B cell (primary cell): ENCODE data around the gene KNG1. TPM values are rescaled to one million over a fixed set of nuclear protein-coding genes. Genes with fewer than 3 reads are reported as not detected.

ENCODE experiments used
- ATAC-seq: fragments of 200-7000 bp; cut with Tn5 transposase; one replicate; pipeline ENCODE4 v1.10.0; 2021; ENCODE audit warnings: low read depth, mild to moderate bottlenecking, moderate number of reproducible peaks, moderate library complexity
- CTCF ChIA-PET: fragments of 350-600 bp; sonication (Branson Sonifier 250); formaldehyde crosslinking; loops from one replicate; lab custom pipeline; 2021; ENCODE audit warnings: antibody characterized with exemption, inconsistent platforms; lab: Charles Lee
- POLR2A ChIA-PET: fragments of 350-600 bp; sonication (Branson Sonifier 250); formaldehyde crosslinking; loops from one replicate; lab custom pipeline; 2021; ENCODE audit warnings: antibody characterized with exemption; lab: Charles Lee
- DNase-seq: peaks from one replicate; pipeline ENCODE4 v3.0.0; 2013
- H2AFZ ChIP-seq: 2 replicates; pipeline ENCODE4 v1.6.1; 2012; ENCODE audit warnings: mild to moderate bottlenecking, low read depth, low read length; ENCODE audit not compliant: insufficient read depth, poor library complexity, severe bottlenecking
- H3K27ac ChIP-seq, 2 donors: 1 replicate in 1 of 2; 2 replicates in 1 of 2; pipeline ENCODE4 v1.5.1; 2012 to 2013; ENCODE audit warnings: low read length in 2 of 2, mild to moderate bottlenecking in 2 of 2, moderate library complexity in 1 of 2
- H3K27me3 ChIP-seq, 4 experiments: fragments of 200-600 bp in 1 of 4; sonication (generic) in 1 of 4; replicated peaks in 1 of 4; 1 replicate in 2 of 4; 2 replicates in 2 of 4; pipeline versions ENCODE4 v1.6.1 to v1.7.0; 2013 to 2016; ENCODE audit warnings: low read length in 3 of 4, mild to moderate bottlenecking in 2 of 4, mixed read lengths in 1 of 4, moderate library complexity in 1 of 4; ENCODE audit not compliant: insufficient read depth in 4 of 4, control insufficient read depth in 3 of 4; ENCODE audit errors: control extremely low read depth in 1 of 4
- H3K36me3 ChIP-seq, 2 experiments: replicated peaks in 1 of 2; 1 replicate in 1 of 2; 2 replicates in 1 of 2; pipeline versions ENCODE4 v1.6.1 to v1.7.1; 2013; ENCODE audit warnings: low read length in 1 of 2; ENCODE audit not compliant: insufficient read depth in 2 of 2, control insufficient read depth in 1 of 2; ENCODE audit errors: control extremely low read depth in 1 of 2, extremely low read depth in 1 of 2
- H3K4me1 ChIP-seq, 2 donors: fragments of 200-600 bp in 1 of 2; sonication (generic) in 1 of 2; 1 replicate in 1 of 2; 2 replicates in 1 of 2; pipeline versions ENCODE4 v1.5.1 to v1.6.1; 2013 to 2017; ENCODE audit warnings: low read length in 2 of 2; ENCODE audit not compliant: control insufficient read depth in 2 of 2, insufficient read depth in 2 of 2
- H3K4me2 ChIP-seq: replicated peaks from 2 replicates; pipeline ENCODE3; 2012; ENCODE audit warnings: mild to moderate bottlenecking, low read depth, low read length; ENCODE audit not compliant: poor library complexity, severe bottlenecking
- H3K4me3 ChIP-seq, 5 experiments: fragments of 200-600 bp in 1 of 5; sonication (generic) in 1 of 5; 1 replicate in 3 of 5; 2 replicates in 2 of 5; pipeline versions ENCODE4 v1.5.1 to v1.7.0; 2011 to 2016; ENCODE audit warnings: low read length in 4 of 5, mild to moderate bottlenecking in 4 of 5, low read depth in 2 of 5, control low read depth in 1 of 5, moderate library complexity in 1 of 5; ENCODE audit not compliant: insufficient read depth in 1 of 5; ENCODE audit errors: control extremely low read depth in 1 of 5, extremely low read depth in 1 of 5
- H3K79me2 ChIP-seq: fragments of 200-600 bp; sonication (generic); one replicate; pipeline ENCODE4 v1.6.0; 2016; ENCODE audit warnings: low read length; ENCODE audit not compliant: control insufficient read depth, insufficient read depth
- H3K9ac ChIP-seq: fragments of 200-600 bp; sonication (generic); 2 replicates; pipeline ENCODE4 v1.6.1; 2017; ENCODE audit warnings: mild to moderate bottlenecking, low read length, moderate library complexity
- H3K9me3 ChIP-seq, 3 donors: one replicate each; pipeline versions ENCODE4 v1.6.1 to v1.7.1; 2013; ENCODE audit warnings: low read length in 2 of 3; ENCODE audit not compliant: control insufficient read depth in 2 of 3, insufficient read depth in 1 of 3; ENCODE audit errors: control extremely low read depth in 1 of 3
- H4K20me1 ChIP-seq: 2 replicates; pipeline ENCODE4 v1.6.0; 2012; ENCODE audit warnings: mild to moderate bottlenecking, low read length; ENCODE audit not compliant: insufficient read depth, control insufficient read depth, poor library complexity, severe bottlenecking
- H3K27ac Mint-ChIP-seq: one replicate; pipeline ENCODE4 v1.8.0; 2021; ENCODE audit warnings: mixed read lengths
- H3K27me3 Mint-ChIP-seq: one replicate; pipeline ENCODE4 v1.8.0; 2021; ENCODE audit warnings: mixed read lengths
- H3K4me1 Mint-ChIP-seq: one replicate; pipeline ENCODE4 v1.8.0; 2021; ENCODE audit warnings: mixed read lengths
- H3K4me3 Mint-ChIP-seq: one replicate; pipeline ENCODE4 v1.8.0; 2021; ENCODE audit warnings: mixed read lengths
- H3K9me3 Mint-ChIP-seq: one replicate; pipeline ENCODE4 v1.8.0; 2022; ENCODE audit warnings: mixed read lengths; ENCODE audit not compliant: insufficient read depth
- EZH2 ChIP-seq: IDR thresholded peaks from 2 replicates; pipeline ENCODE4 v1.6.1; 2012; ENCODE audit warnings: borderline replicate concordance, low read depth, mild to moderate bottlenecking, moderate library complexity, low read length; ENCODE audit not compliant: insufficient read depth, poor library complexity, severe bottlenecking
- WGBS: methylation state at CpG from one replicate; pipeline ENCODE4 v1.1.5; 2013; ENCODE audit warnings: missing lambda C conversion rate; ENCODE audit not compliant: insufficient coverage; 5-methylcytosine and 5-hydroxymethylcytosine counted together
- intact Hi-C: fragments of 100-400 bp; cut with micrococcal nuclease; formaldehyde crosslinking; loops from one replicate; pipeline ENCODE4 v1.10.0; 2022
- polyA plus RNA-seq: library from polyadenylated mRNA; depleted of rRNA; stranded (reverse); fragments of >200 nt; gene quantifications from 2 replicates; pipeline ENCODE4 v1.2.3, GENCODE V29; 2012
- total RNA-seq, 2 donors: library from RNA; stranded (reverse); fragments of 120-200 nt in 1 of 2; gene quantifications; 1 replicate in 1 of 2; 2 replicates in 1 of 2; pipeline versions ENCODE4 v1.2.3 to v1.2.4, GENCODE V29; 2013 to 2022
- TF ChIP-seq, protein P1 (sequence below): fragments of 200-600 bp; IDR thresholded peaks from one replicate; pipeline ENCODE4 v1.8.0; 2022; ENCODE audit warnings: antibody characterized with exemption, mild to moderate bottlenecking

Gene KNG1
- total and polyA plus RNA-seq, 2 donors (not counting 1 experiment from before 2014, with no cell fraction given): not detected

DNA sequence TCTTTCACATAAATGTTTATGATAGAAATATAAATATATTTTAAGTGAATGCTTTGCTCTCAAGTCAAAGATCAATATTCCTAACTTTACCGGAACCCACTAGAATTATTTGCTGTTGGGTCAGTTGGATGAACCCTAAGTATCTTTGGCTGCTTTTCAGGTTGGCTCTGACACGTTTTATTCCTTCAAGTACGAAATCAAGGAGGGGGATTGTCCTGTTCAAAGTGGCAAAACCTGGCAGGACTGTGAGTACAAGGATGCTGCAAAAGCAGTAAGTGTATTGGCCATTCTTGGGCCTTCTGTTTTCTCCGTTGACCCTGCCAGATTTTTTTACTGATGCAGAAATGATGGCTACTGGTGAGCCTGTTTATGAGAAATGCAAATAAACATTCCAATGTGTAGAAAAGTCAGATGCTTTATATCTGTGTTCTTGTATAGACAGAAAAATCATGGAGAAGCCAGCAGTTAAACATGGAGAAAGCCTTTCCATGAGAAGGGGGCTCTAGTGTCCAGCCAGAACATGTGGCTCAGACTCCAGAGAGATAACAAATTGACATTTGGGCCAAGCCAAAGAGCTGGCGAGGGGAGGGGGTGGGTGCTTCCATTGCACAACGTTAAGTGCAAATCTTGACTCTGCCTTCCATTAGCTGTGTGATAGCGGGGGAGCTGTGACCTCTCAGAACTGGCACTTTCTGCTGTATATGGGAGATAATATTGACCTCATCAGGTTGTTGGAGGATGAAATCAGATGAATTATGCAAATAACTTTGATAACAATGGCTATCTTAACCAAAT lies 3.0 kb downstream of the KNG1 start:
- no peaks in the 10 kb centered on the region for H3K4me1 ChIP-seq
- no peaks in the 10 kb centered on the region for H3K79me2 ChIP-seq
- TF ChIP-seq EZH2: no peak
- TF ChIP-seq, protein P1, sequence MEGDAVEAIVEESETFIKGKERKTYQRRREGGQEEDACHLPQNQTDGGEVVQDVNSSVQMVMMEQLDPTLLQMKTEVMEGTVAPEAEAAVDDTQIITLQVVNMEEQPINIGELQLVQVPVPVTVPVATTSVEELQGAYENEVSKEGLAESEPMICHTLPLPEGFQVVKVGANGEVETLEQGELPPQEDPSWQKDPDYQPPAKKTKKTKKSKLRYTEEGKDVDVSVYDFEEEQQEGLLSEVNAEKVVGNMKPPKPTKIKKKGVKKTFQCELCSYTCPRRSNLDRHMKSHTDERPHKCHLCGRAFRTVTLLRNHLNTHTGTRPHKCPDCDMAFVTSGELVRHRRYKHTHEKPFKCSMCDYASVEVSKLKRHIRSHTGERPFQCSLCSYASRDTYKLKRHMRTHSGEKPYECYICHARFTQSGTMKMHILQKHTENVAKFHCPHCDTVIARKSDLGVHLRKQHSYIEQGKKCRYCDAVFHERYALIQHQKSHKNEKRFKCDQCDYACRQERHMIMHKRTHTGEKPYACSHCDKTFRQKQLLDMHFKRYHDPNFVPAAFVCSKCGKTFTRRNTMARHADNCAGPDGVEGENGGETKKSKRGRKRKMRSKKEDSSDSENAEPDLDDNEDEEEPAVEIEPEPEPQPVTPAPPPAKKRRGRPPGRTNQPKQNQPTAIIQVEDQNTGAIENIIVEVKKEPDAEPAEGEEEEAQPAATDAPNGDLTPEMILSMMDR: no peak
- no peak overlapping the region for H3K4me2 ChIP-seq
- H2AFZ ChIP-seq: no peak overlapping the region
- WGBS: 82% methylated on average over 5 of the region's 7 CpGs
- peaks cover 0 to 4% (median 0%) of the 10 kb centered on the region in 4 experiments for H3K27me3 ChIP-seq
- Mint-ChIP-seq H3K4me3 (no peak overlapping the region), H3K9me3 (no peaks in the 10 kb centered on the region), H3K4me1 (no peaks in the 10 kb centered on the region), H3K27me3 (peaks cover 13% of the 10 kb centered on the region), H3K27ac (no peak overlapping the region)
- peaks cover 0 to 2% (median 0%) of the 10 kb centered on the region in 3 donors for H3K9me3 ChIP-seq
- H3K4me3 ChIP-seq: no peak overlapping the region
- DNase-seq (no peak), ATAC-seq (no peak)
- H3K36me3 ChIP-seq: no peaks in the 10 kb centered on the region
- H4K20me1 ChIP-seq: no peaks in the 10 kb centered on the region
- no peak overlapping the region for H3K27ac ChIP-seq
- intact Hi-C loops: no loop called here
- ChIA-PET POLR2A (no interaction called here), CTCF (no interaction called here)
- no peak overlapping the region for H3K9ac ChIP-seq

DNA sequence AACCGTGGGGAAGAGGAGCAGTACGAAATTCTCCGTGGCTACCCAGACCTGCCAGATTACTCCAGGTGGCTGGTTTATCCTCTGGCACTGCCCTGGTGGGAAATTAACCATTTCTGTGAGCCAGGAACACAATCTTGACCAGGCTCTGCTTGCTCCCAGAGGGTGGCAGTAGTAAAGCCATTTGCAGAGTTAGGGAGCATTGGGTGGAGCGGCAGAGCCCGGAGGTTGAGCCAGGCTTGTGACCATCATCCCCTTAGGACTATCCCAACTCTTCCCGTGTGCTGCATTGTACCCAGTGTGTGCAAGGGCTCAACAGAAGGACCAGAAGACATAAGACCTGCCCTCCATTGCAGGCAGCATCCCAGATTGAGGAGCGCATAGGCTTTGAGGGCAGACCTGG lies 5.3 kb downstream of the KNG1 start:
- Histone ChIP-seq H3K36me3 (no peaks in the 10 kb centered on the region), H3K4me1 (no peaks in the 10 kb centered on the region), H3K79me2 (no peaks in the 10 kb centered on the region), H3K4me3 (no peak overlapping the region), H2AFZ (no peak overlapping the region), H3K9me3 (peaks cover 0 to 2% (median 0%) of the 10 kb centered on the region in 3 donors), H3K27ac (no peak overlapping the region), H3K27me3 (peaks cover 0 to 4% (median 0%) of the 10 kb centered on the region in 4 experiments), H3K4me2 (no peak overlapping the region), H4K20me1 (no peaks in the 10 kb centered on the region), H3K9ac (no peak overlapping the region)
- Mint-ChIP-seq H3K4me1 (no peaks in the 10 kb centered on the region), H3K27me3 (peaks cover 15% of the 10 kb centered on the region), H3K4me3 (no peak overlapping the region), H3K27ac (no peak overlapping the region), H3K9me3 (no peaks in the 10 kb centered on the region)
- intact Hi-C loops: no loop called here
- no peak for DNase-seq
- CTCF ChIA-PET: interaction anchor here (0.7 to 1.6 kb wide), 2 partner anchors 93 to 99 kb away, joined by 3 to 4 read pairs; no protein-coding TSS in a partner anchor
- WGBS: 72% methylated on average over 7 of the region's 7 CpGs
- POLR2A ChIA-PET: no interaction called here
- TF ChIP-seq EZH2: no peak
- TF ChIP-seq, protein P1: no peak
- no peak for ATAC-seq
